ENCODE measurements around the gene PLCH1.

Gene PLCH1

GRCh38 chr3:155512175-155512866 lies 232.6 kb downstream of the PLCH1 start:
- no peak for TF ChIP-seq CTCF (IDR thresholded peaks at IDR 0.05; ENCODE audit: insufficient read depth, low read depth, low read length, missing control alignments)
- no peak overlapping the region for H3K4me3 ChIP-seq (ENCODE audit: low read depth, low read length)
- no peak for DNase-seq (ENCODE audit: low read depth)

GRCh38 chr3:155504682-155505081 lies 240.2 kb downstream of the PLCH1 start:
- no peak for DNase-seq (ENCODE audit: low read depth)
- no peak overlapping the region for H3K4me3 ChIP-seq (ENCODE audit: low read depth, low read length)
- TF ChIP-seq CTCF (IDR thresholded peaks at IDR 0.05; ENCODE audit: insufficient read depth, low read depth, low read length, missing control alignments): no peak

GRCh38 chr3:155502630-155503029 lies 242.2 kb downstream of the PLCH1 start:
- H3K4me3 ChIP-seq (ENCODE audit: low read depth, low read length): no peak overlapping the region
- no peak for DNase-seq (ENCODE audit: low read depth)
- no peak for TF ChIP-seq CTCF (IDR thresholded peaks at IDR 0.05; ENCODE audit: insufficient read depth, low read depth, low read length, missing control alignments)

- no peak for DNase-seq (ENCODE audit: low read depth)
- no peak overlapping the region for H3K4me3 ChIP-seq (ENCODE audit: low read depth, low read length)
- no peak for TF ChIP-seq CTCF (IDR thresholded peaks at IDR 0.05; ENCODE audit: insufficient read depth, low read depth, low read length, missing control alignments)
Observed at GRCh38 chr3:155500194-155500818, 244.6 kb downstream of the PLCH1 start.

GRCh38 chr3:155497930-155498647 lies 246.8 kb downstream of the PLCH1 start:
- DNase-seq (ENCODE audit: low read depth): no peak
- H3K4me3 ChIP-seq (ENCODE audit: low read depth, low read length): no peak overlapping the region
- TF ChIP-seq CTCF (IDR thresholded peaks at IDR 0.05; ENCODE audit: insufficient read depth, low read depth, low read length, missing control alignments): no peak

GRCh38 chr3:155496206-155496605 lies 248.7 kb downstream of the PLCH1 start:
- no peak overlapping the region for H3K4me3 ChIP-seq (ENCODE audit: low read depth, low read length)
- TF ChIP-seq CTCF (IDR thresholded peaks at IDR 0.05; ENCODE audit: insufficient read depth, low read depth, low read length, missing control alignments): no peak
- no peak for DNase-seq (ENCODE audit: low read depth)
